Heart right ventricle (tissue), 16 donors: ENCODE measurements around the gene GALNT18. TPM values are rescaled to one million over a fixed set of nuclear protein-coding genes. Genes with fewer than 3 reads are reported as not detected.
A peak's percentile ranks its signal among the peaks of the same experiment; 100 is the strongest.

Source experiments
- ATAC-seq, 8 donors: fragments of 200-7000 bp; cut with Tn5 transposase; one replicate each; pipeline ENCODE4 v1.9.1; 2020; ENCODE audit warnings: mild to moderate bottlenecking in 8 of 8, moderate library complexity in 8 of 8, moderate number of reproducible peaks in 1 of 8
- DNase-seq, 2 donors: peaks; one replicate each; pipeline ENCODE4 v3.0.0-alpha.2; 2020
- H3K27ac ChIP-seq, 10 donors: fragments of 200-600 bp; sonication (generic) in 2 of 10; one replicate each; pipeline versions ENCODE4 v1.5.0 to v1.8.0; 2020 to 2022; ENCODE audit warnings: mild to moderate bottlenecking in 3 of 10
- H3K27me3 ChIP-seq, 7 donors: fragments of 200-600 bp; one replicate each; pipeline ENCODE4 v1.8.0; 2021 to 2022; ENCODE audit warnings: mild to moderate bottlenecking in 2 of 7
- H3K36me3 ChIP-seq, 9 donors: fragments of 200-600 bp; sonication (generic) in 1 of 9; one replicate each; pipeline versions ENCODE4 v1.5.0 to v1.8.0; 2020 to 2022; ENCODE audit warnings: mild to moderate bottlenecking in 2 of 9
- H3K4me1 ChIP-seq, 9 donors: fragments of 200-600 bp; sonication (generic) in 1 of 9; one replicate each; pipeline versions ENCODE4 v1.5.0 to v1.8.0; 2020 to 2022; ENCODE audit warnings: mild to moderate bottlenecking in 4 of 9
- H3K4me3 ChIP-seq, 10 donors: fragments of 200-600 bp; sonication (generic) in 2 of 10; one replicate each; pipeline versions ENCODE4 v1.5.0 to v1.8.0; 2020 to 2022; ENCODE audit warnings: mild to moderate bottlenecking in 7 of 10, moderate library complexity in 2 of 10
- H3K9me3 ChIP-seq, 11 donors: fragments of 200-600 bp in 10 of 11; sonication (generic) in 2 of 11; one replicate each; pipeline versions ENCODE4 v1.5.0 to v1.8.0; 2013 to 2022; ENCODE audit warnings: mild to moderate bottlenecking in 2 of 11, control low read depth in 1 of 11, moderate library complexity in 1 of 11
- WGBS, 2 donors: extraction: QIAGEN DNeasy Blood & Tissue Kit; methylation state at CpG; one replicate each; pipeline ENCODE4 v1.1.7; 2013; ENCODE audit warnings: inconsistent platforms in 1 of 2; 5-methylcytosine and 5-hydroxymethylcytosine counted together
- intact Hi-C, 10 donors: fragments of 100-400 bp; cut with DNase I; formaldehyde crosslinking; loops; one replicate each; pipeline versions ENCODE4 v1.11.1 to v1.14.2; 2022
- polyA plus RNA-seq, 2 donors: library from polyadenylated mRNA; stranded (reverse); fragments of 200-250 nt; gene quantifications; one replicate each; pipeline ENCODE4 v1.2.3, GENCODE V29; 2013
- total RNA-seq, 10 donors: library from RNA; stranded (reverse); fragmentation: NEBNext Ultra II Directional in 3 of 10; extraction: Animal tissue kit (Norgen Biotek cat#: 25700) in 3 of 10; gene quantifications; one replicate each; pipeline versions ENCODE4 v1.2.1 to v1.2.4, GENCODE V29; 2021 to 2023
- TF ChIP-seq, protein P1 (sequence below), 9 donors: fragments of 200-600 bp; sonication (generic) in 2 of 9; IDR thresholded peaks; one replicate each; pipeline versions ENCODE4 v1.5.0 to v1.8.0; 2021 to 2022; ENCODE audit warnings: antibody characterized with exemption in 9 of 9, mild to moderate bottlenecking in 5 of 9, moderate library complexity in 1 of 9
- donor health status: Arrhythmogenic right ventricular cardiomyopathy.
- donor health status: ischemic (EF 13 %, LVEDD 7.1; RV severe dilation, severe dysfunction).
- donor health status: healthy with polysubstance abuse.
- donor health status: DM: no; HTN: yes; CAD: no.
- donor health status: DM: no; HTN: no; CAD: no.
- donor health status: ischemic (EF 25% LVEDD 6.9; RV normal size, moderate dysfunction).
- donor health status: ischemic (EF 25% LVEDD 5.7; RV mildly dilated, moderate dysfunction).
- donor health status: healthy.
- donor health status: DM: yes; HTN: yes; CAD: no.
- donor health status: Ischemic cardiomyopathy.
- donor health status: ischemic (EF 35%, LVEDD 5.7; RV mildly dilated, moderate dysfunction).
- donor health status: nonischemic (EF 11% LVEDD 7.7; RV severe dilation, severe dysfunction).
- donor health status: DM: yes; HTN: yes; CAD: no.
- donor health status: PGD.
- donor health status: ischemic (EF 29% LVEDD 5.4; RV normal size, mild dysfunction).
- donor health status: nonischemic (EF 23%, LVEDD 6.1; RV moderate dilation, normal function).

The GALNT18 gene
- total and polyA plus RNA-seq, 12 donors = 7.0 to 29.0 (median 15.6) TPM

DNA sequence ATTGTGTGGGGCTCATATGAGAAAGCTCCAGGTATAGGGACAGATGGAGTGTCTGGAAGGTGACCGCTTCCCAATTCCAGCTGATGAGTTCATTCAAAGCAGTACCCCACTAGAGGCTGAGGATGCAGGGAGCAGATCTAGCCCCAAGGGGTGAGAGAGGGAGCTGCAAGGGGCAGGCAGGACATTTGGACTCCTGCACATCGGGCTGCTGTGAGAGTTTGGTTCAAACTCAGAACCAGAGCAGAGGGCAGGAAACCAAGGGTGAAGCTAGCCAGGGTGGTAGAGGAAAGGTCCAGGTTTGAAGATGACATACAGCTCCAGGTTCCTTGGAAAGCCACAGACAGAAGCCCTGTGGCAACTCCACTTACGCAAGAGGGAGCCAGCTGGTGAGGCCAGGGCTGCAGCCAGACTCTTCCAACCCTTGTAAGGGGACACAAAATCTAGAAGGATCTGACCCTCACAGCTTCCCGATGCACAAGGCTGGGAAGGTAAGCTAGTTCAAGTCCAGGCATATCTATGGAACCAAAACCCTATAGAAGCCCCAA lies 270.7 kb downstream of the GALNT18 start:
- intact Hi-C loops = no loop called here
- Histone ChIP-seq H3K36me3 (peaks cover 0 to 9% (median 0%) of the 10 kb centered on the region in 9 donors), H3K27ac (no peak overlapping the region), H3K4me1 (peaks cover 11 to 48% (median 39%) of the 10 kb centered on the region in 9 donors), H3K9me3 (no peaks in the 10 kb centered on the region), H3K4me3 (no peak overlapping the region), H3K27me3 (no peaks in the 10 kb centered on the region)
- DNase-seq (no peak), ATAC-seq (no peak)
- TF ChIP-seq, protein P1, sequence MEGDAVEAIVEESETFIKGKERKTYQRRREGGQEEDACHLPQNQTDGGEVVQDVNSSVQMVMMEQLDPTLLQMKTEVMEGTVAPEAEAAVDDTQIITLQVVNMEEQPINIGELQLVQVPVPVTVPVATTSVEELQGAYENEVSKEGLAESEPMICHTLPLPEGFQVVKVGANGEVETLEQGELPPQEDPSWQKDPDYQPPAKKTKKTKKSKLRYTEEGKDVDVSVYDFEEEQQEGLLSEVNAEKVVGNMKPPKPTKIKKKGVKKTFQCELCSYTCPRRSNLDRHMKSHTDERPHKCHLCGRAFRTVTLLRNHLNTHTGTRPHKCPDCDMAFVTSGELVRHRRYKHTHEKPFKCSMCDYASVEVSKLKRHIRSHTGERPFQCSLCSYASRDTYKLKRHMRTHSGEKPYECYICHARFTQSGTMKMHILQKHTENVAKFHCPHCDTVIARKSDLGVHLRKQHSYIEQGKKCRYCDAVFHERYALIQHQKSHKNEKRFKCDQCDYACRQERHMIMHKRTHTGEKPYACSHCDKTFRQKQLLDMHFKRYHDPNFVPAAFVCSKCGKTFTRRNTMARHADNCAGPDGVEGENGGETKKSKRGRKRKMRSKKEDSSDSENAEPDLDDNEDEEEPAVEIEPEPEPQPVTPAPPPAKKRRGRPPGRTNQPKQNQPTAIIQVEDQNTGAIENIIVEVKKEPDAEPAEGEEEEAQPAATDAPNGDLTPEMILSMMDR (IDR thresholded peaks at IDR 0.05) = no peak
- WGBS, 2 donors = 98% methylated on average over 4 of the region's 4 CpGs

DNA sequence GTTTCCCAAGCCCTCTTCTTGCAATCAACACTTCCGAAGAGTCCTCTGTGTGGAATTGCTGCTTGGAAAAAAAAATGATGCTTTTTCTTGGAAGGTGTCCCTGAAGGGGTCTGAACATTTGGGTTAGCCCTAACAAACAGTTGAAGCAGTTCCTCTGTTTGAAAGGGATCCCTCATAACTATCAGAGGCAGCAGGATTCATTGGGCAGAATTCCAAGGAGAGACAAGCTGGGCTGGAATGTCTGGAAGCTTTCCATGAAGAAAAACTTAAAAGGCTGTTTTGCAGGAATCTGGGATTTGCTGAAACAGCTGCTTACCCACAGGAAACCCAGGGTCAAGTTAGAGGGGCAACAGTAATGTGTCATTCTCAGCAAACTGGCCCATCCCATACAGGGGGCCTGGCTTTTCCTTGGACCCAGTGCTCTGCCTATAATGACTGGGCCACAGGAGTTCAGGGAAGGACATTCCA lies 271.9 kb downstream of the GALNT18 start:
- peak in 7 of 8 donors; percentile 46 to 73 (median 57) for ATAC-seq
- no peaks in the 10 kb centered on the region for H3K27me3 ChIP-seq
- peaks cover 0 to 9% (median 0%) of the 10 kb centered on the region in 9 donors for H3K36me3 ChIP-seq
- peaks cover 11 to 48% (median 39%) of the 10 kb centered on the region in 9 donors for H3K4me1 ChIP-seq
- H3K27ac ChIP-seq = peak overlapping the region in 2 of 10 donors; percentile 30 to 35
- H3K9me3 ChIP-seq = no peaks in the 10 kb centered on the region
- no peak overlapping the region for H3K4me3 ChIP-seq
- intact Hi-C loops = loop anchor here in 1 of 10 donors (10.0 kb wide), 1 partner anchor 435 kb away; no protein-coding TSS in a partner anchor
- 36 to 40% methylated on average over 1 of the region's 1 CpG for WGBS, 2 donors
- TF ChIP-seq, protein P1 (IDR thresholded peaks at IDR 0.05) = no peak
- DNase-seq = peak in 1 of 2 donors; percentile 47

DNA sequence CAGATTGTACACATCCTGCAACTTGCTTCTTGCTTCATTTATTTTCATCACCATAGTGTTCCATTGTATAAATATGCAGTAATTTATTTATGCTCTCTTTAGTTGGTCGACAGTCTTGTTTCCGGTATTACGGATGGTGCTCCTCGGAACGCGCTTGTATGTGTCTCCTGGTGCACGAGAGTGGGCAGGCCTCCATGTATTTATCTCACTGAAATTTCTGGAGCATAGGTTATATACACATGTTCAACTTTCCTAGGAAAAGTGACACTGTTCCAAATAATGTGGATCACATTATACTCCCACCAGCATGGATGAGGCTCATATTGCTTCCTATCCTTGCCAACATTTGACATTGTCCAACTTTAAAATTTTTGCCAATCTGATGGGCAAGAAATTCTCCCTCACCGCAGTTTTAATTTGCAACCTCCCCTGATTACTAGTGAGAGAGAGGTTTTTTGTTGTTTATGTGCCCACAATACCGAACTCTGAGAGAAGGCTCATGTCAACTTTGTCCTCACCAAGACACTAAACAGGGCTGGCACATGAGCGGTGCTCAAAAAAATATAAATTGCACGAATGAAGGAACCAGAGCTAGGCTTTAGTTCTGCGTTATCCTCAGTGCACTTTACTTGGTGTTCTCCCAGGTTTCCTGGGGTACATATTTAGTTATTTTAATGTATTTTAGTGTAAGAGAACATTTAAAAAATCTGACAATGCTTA lies 272.5 kb downstream of the GALNT18 start:
- Histone ChIP-seq H3K36me3 (peaks cover 0 to 9% (median 0%) of the 10 kb centered on the region in 9 donors), H3K4me1 (peaks cover 11 to 48% (median 39%) of the 10 kb centered on the region in 9 donors), H3K4me3 (no peak overlapping the region), H3K27ac (peak overlapping the region in 3 of 10 donors; percentile 30 to 37 (median 35)), H3K27me3 (no peaks in the 10 kb centered on the region), H3K9me3 (no peaks in the 10 kb centered on the region)
- TF ChIP-seq, protein P1 (IDR thresholded peaks at IDR 0.05) = no peak
- intact Hi-C loops = loop anchor here in 1 of 10 donors (10.0 kb wide), 1 partner anchor 436 kb away; no protein-coding TSS in a partner anchor
- ATAC-seq (peak in 3 of 8 donors; percentile 15 to 30 (median 25)), DNase-seq (no peak)
- 57 to 59% methylated on average over 12 of the region's 12 CpGs for WGBS, 2 donors

DNA sequence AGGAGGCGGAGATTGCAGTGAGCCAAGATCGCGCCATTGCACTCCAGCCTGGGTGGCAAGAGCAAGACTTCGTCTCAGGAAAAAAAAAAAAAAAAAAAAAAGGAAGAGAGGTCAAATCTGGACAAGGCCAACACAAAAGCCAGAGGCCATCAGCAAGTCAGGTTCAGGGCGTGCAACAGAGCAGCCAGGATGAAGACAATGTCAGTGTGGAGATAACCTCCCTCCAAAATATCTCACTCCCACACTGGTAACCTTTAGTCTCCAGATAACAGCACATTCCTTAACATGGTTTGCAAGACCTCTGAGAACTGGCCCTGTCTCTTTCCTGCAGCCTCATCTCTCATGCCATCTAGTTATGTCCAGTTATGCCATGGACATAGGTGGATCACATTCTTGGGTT lies 273.5 kb downstream of the GALNT18 start:
- DNase-seq = no peak
- no peak for ATAC-seq
- peaks cover 0 to 3% (median 0%) of the 10 kb centered on the region in 9 donors for H3K36me3 ChIP-seq
- WGBS, 2 donors = 76 to 78% methylated on average over 5 of the region's 5 CpGs
- peaks cover 11 to 48% (median 39%) of the 10 kb centered on the region in 9 donors for H3K4me1 ChIP-seq
- no peak overlapping the region for H3K4me3 ChIP-seq
- no peaks in the 10 kb centered on the region for H3K9me3 ChIP-seq
- intact Hi-C loops = loop anchor here in 1 of 10 donors (10.0 kb wide), 1 partner anchor 436 kb away; no protein-coding TSS in a partner anchor
- H3K27me3 ChIP-seq = no peaks in the 10 kb centered on the region
- TF ChIP-seq, protein P1 (IDR thresholded peaks at IDR 0.05) = no peak
- H3K27ac ChIP-seq = no peak overlapping the region
